Body of pancreas (tissue), 4 donors: ENCODE data around the gene DOCK3.
"Not testable (repeated sequence)": the region's sequence is repeated elsewhere in the genome, so short reads cannot be mapped to it uniquely, and the experiment has no call there.

Experiments
- POLR2A ChIP-seq, 3 donors: fragments of 450-650 bp; IDR thresholded peaks; one replicate each; pipeline ENCODE4 v1.6.1; 2016; ENCODE audit warnings: antibody characterized with exemption in 3 of 3, mild to moderate bottlenecking in 2 of 3
- TF ChIP-seq, protein P1 (sequence below), 7 experiments: fragments of 450-650 bp in 4 of 7; fragments of 200-600 bp in 3 of 7; sonication (generic) in 3 of 7; IDR thresholded peaks; one replicate each; pipeline ENCODE4 v1.5.1; 2016 to 2019; ENCODE audit warnings: antibody characterized with exemption in 7 of 7

GRCh38 chr3:51094838-51095237 lies 420.1 kb downstream of the DOCK3 start:
- TF ChIP-seq, protein P1, sequence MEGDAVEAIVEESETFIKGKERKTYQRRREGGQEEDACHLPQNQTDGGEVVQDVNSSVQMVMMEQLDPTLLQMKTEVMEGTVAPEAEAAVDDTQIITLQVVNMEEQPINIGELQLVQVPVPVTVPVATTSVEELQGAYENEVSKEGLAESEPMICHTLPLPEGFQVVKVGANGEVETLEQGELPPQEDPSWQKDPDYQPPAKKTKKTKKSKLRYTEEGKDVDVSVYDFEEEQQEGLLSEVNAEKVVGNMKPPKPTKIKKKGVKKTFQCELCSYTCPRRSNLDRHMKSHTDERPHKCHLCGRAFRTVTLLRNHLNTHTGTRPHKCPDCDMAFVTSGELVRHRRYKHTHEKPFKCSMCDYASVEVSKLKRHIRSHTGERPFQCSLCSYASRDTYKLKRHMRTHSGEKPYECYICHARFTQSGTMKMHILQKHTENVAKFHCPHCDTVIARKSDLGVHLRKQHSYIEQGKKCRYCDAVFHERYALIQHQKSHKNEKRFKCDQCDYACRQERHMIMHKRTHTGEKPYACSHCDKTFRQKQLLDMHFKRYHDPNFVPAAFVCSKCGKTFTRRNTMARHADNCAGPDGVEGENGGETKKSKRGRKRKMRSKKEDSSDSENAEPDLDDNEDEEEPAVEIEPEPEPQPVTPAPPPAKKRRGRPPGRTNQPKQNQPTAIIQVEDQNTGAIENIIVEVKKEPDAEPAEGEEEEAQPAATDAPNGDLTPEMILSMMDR (IDR thresholded peaks at IDR 0.05): not testable (repeated sequence)
- not testable (repeated sequence) for TF ChIP-seq POLR2A (IDR thresholded peaks at IDR 0.05)
